ENCODE data around the gene CCDC39.
"Not testable (repeated sequence)": the region's sequence is repeated elsewhere in the genome, so short reads cannot be mapped to it uniquely, and the experiment has no call there.

CCDC39 gene

GRCh38 chr3:180624714-180625113 lies 54.6 kb downstream of the CCDC39 start:
- no peak for DNase-seq (ENCODE audit: low read depth)

DNA sequence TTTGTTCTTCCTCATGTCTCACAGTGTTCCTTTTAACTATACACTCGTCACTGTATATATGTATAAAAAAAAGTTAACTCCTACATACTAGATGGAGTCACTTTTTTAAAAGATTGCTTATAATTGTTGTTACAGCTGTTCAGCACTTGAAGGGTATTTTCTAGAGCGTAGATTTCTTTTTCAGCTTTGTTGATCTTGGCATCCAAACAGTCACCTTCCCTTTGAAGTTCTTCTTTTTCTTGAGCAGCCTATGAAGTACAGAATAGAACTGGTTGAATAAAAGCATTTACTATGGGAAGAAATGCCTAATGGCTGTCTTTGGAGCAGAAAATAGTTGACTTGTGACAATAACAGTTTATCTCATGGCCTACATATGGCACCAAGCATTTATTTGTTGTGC lies 59.6 kb downstream of the CCDC39 start:
- DNase-seq (ENCODE audit: low read depth): no peak

DNA sequence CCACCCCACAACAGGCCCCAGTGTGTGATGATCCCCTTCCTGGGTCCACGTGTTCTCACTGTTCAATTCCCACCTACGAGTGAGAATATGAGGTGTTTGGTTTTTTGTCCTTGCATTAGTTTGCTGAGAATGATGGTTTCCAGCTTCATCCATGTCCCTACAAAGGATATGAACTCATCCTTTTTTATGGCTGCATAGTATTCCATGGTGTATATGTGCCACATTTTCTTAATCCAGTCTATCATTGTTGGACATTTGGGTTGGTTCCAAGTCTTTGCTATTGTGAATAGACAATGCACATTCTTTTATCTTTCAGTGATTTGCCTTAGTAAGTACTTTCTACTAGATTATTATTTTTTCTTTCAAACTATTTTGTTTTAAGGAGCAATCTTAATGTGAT lies 60.7 kb downstream of the CCDC39 start:
- DNase-seq (ENCODE audit: low read depth): not testable (repeated sequence)

DNA sequence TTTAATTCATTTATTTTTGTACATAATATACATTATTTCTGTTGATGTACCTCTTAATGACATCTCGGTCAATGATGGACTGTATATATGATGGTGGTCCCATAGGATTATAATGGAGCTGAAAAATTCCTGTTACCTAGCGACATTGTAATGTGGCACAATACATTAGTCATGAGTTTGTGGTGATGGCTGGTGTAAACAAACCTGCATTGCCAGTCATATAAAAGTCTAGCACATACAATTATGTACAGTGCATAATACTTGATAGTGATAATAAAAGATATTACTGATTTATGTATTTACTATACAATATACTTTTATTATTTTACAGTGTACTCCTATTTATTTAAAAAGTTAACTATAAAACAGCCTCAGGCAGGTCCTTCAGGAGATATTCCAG lies 62.2 kb downstream of the CCDC39 start:
- no peak for DNase-seq (ENCODE audit: low read depth)

DNA sequence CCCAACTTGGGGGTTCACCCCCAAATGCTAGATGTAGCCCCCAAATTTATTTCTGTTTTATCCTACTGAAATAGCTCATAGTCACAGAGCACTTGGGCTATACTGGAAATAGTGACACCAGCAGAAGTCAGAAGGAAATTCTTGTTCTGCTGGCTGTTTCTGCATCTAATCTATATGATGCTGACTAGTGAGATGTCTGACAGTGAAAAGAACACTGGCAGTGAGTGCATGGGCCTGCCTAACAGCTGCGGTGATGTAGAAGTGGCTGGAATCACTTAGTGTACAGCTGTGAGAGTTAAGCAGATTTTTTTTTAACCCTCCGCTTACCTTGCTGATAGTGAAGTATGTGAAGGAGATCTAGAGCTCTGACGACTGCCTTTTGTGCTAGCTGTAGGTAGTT lies 63.3 kb downstream of the CCDC39 start:
- no peak for DNase-seq (ENCODE audit: low read depth)

DNA sequence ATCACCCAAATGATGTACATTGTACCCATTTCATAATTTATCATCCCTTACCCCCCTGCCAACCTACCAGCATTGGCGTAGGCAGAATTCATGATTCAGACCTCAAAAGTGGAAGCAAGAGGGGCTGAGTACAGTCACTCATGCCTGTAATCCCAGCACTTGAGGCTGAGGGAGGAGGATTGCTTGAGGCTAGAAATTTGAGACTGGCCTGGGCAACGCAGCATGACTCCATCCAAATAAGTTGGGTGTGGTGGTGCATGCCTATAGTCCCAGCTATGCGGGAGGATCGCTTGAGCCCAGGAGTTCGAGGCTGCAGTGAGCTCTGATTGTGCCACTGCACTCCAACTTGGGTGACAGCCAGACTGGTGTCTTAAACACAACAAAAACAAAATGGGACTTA lies 66.9 kb downstream of the CCDC39 start:
- no peak for DNase-seq (ENCODE audit: low read depth)

GRCh38 chr3:180611006-180611405 lies 68.3 kb downstream of the CCDC39 start:
- DNase-seq (ENCODE audit: low read depth): no peak

- peak; percentile 87 for DNase-seq (ENCODE audit: low read depth)
These were observed 77.3 kb downstream of the CCDC39 start, which contains the start of gene TTC14 for GRCh38 chr3:180601688-180602666. TTC14 (plus strand) TSS chr3:180602163; CDS start chr3:180602262, 99 bp downstream.

- DNase-seq (ENCODE audit: low read depth): no peak
These were observed 78.8 kb downstream of the CCDC39 start for GRCh38 chr3:180600473-180600872.

DNA sequence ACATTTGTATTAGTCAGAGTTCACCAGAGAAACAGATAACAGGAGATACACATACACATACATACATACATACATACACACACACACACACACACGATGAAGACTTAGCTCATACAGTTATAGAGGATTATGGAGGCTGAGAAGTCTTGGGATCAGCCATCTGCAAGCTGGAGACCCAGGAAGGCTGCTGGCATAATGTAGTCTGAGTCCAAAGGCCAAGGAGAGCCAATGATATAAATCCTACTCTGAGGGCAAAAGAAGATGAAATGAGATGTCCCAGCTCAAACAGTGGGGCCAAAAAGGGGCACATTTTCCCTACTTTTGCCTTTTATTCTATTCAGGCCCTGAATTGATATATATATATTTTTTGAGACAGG lies 83.7 kb downstream of the CCDC39 start:
- no peak for DNase-seq (ENCODE audit: low read depth)

GRCh38 chr3:180594631-180595558 lies 84.4 kb downstream of the CCDC39 start:
- no peak for DNase-seq (ENCODE audit: low read depth)

GRCh38 chr3:180593631-180594030 lies 85.7 kb downstream of the CCDC39 start:
- DNase-seq (ENCODE audit: low read depth): not testable (repeated sequence)

DNA sequence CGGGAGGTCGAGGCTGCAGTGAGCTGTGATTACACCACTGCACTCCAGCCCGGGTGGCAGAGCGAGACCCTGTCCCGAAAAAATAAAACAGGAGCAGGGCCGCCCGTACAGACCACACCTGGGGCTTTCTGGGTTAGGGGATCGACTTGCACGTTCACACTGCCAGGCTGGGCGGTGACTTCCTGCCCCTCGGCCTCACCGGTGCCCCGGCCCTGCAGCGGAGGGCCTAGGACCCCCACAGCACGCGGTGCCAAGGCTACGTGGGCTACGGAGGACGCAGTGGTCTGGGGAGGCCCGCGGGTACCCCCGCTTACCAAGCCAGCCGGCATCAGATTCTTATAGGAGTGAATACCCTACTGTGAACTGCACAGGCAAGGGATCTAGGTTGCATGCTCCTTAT lies 88.9 kb downstream of the CCDC39 start:
- DNase-seq (ENCODE audit: low read depth): no peak

GRCh38 chr3:180580934-180581333 lies 98.4 kb downstream of the CCDC39 start:
- DNase-seq (ENCODE audit: low read depth): no peak

DNA sequence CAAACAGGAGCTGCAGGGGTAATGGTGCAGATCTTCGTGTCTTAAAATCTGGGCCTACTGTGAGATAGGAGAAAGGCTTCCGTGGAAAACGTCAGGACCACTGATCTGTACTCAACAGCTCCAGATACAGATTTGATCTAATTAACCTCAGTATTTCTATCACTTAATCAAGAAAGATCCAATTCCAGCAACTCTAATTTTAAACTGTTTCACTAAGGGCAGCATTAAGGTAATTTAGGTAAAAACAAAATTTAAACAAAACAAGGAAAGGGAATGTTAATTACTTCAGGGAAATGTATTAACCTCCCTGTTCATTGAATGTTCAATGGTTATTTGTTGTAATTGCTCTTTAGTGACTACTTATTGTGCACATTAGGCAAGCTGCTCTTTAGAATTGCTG lies 103.7 kb downstream of the CCDC39 start:
- DNase-seq (ENCODE audit: low read depth): no peak

- no peak for DNase-seq (ENCODE audit: low read depth)
These were observed 107.3 kb downstream of the CCDC39 start for GRCh38 chr3:180571831-180572598.

- DNase-seq (ENCODE audit: low read depth): no peak
These were observed 109.1 kb downstream of the CCDC39 start for GRCh38 chr3:180570238-180570637.

GRCh38 chr3:180564676-180565075 lies 114.6 kb downstream of the CCDC39 start:
- no peak for DNase-seq (ENCODE audit: low read depth)
